K562 (cell line): ENCODE data around the gene INTS1.

Source experiments
- BRCA1 ChIP-seq, 2 experiments: fragments of 450-650 bp in 1 of 2; sonication (generic) in 1 of 2; formaldehyde crosslinking in 1 of 2; IDR thresholded peaks; 2 replicates each; pipeline versions ENCODE4 v1.5.0 to v1.6.1; 2017 to 2020; ENCODE audit warnings: mild to moderate bottlenecking in 1 of 2, missing genetic modification reagents in 1 of 2
- CREB1 ChIP-seq, 2 experiments: sonication (generic) in 1 of 2; formaldehyde crosslinking in 1 of 2; IDR thresholded peaks; 2 replicates each; pipeline versions ENCODE4 v1.6.1 to v1.8.0; 2012 to 2022; ENCODE audit warnings: inconsistent platforms in 1 of 2, mild to moderate bottlenecking in 1 of 2, missing genetic modification reagents in 1 of 2, moderate library complexity in 1 of 2

DNA sequence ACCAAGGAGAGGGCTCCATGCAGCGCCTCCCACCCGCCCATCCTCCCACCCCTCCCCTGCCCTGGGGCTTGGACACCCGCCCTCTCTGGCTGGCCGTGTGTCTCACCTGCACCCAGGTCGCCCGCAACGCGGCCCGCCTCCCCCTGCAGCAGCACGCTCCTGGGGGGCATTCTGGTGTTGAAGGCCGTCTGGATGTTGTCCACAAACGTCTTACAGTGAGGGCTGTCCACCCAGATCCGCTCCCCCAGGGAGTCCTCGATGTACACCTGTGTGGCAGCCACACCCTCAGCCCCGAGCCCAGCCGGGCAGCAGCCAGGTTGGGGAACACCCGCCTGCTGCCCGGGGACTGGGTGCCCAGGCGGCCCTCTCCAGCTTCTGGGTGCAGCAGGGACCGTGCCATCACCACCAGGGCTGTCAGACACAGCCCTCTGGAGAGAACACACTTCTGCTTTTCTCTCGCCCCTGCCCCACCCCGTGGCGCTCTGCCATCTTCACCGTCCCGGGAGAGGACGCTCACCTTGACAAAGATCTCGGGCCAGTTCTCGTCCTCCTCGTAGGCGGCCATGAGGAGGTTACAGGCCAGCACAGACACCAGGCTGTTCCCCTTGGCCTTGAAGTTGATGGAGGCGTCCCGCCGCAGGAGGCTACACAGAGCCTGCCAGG is 4.7 kb downstream of the INTS1 start:
- no peak for TF ChIP-seq CREB1 (IDR thresholded peaks at IDR 0.05)
- no peak for TF ChIP-seq CREB1 (CRISPR knock-in tag; IDR thresholded peaks at IDR 0.05)
- TF ChIP-seq BRCA1 (IDR thresholded peaks at IDR 0.05), result no peak
- no peak for TF ChIP-seq BRCA1 (CRISPR knock-in tag; IDR thresholded peaks at IDR 0.05)
